GM23338 (cell line): Measurements from ENCODE around the gene BCL2. TPM values are rescaled to one million over a fixed set of nuclear protein-coding genes. Genes with fewer than 3 reads are reported as not detected.

Experiments used
- ATAC-seq: fragments of 200-7000 bp; cut with Tn5 transposase; 3 replicates; pipeline ENCODE4 v1.9.1; 2020
- DNase-seq: peaks from one replicate; pipeline ENCODE4 v3.0.0-alpha.2; 2015; ENCODE audit warnings: low spot score
- H2AFZ ChIP-seq: fragments of 200-600 bp; sonication (generic); 2 replicates; pipeline ENCODE4 v1.8.0; 2016; ENCODE audit warnings: antibody characterized with exemption, mild to moderate bottlenecking, moderate library complexity
- H3F3A ChIP-seq: fragments of 200-600 bp; sonication (generic); replicated peaks from 2 replicates; pipeline ENCODE4 v1.8.0; 2017; ENCODE audit warnings: antibody characterized with exemption, mixed run types, low read depth
- H3K27ac ChIP-seq: fragments of 200-600 bp; sonication (generic); 2 replicates; pipeline ENCODE4 v1.6.1; 2016; ENCODE audit warnings: low read depth
- H3K27me3 ChIP-seq: fragments of 200-600 bp; sonication (generic); 2 replicates; pipeline ENCODE4 v1.8.0; 2016; ENCODE audit warnings: mild to moderate bottlenecking, mixed run types, moderate library complexity; ENCODE audit not compliant: insufficient read depth
- H3K36me3 ChIP-seq: fragments of 200-600 bp; sonication (generic); 2 replicates; pipeline ENCODE4 v1.8.0; 2016; ENCODE audit warnings: mild to moderate bottlenecking; ENCODE audit not compliant: insufficient read depth
- H3K4me1 ChIP-seq: fragments of 200-600 bp; sonication (generic); 2 replicates; pipeline ENCODE4 v1.8.0; 2016; ENCODE audit warnings: mild to moderate bottlenecking, moderate library complexity; ENCODE audit not compliant: insufficient read depth
- H3K4me2 ChIP-seq: fragments of 200-600 bp; sonication (generic); 2 replicates; pipeline ENCODE4 v1.7.1; 2017; ENCODE audit warnings: mixed run types
- H3K4me3 ChIP-seq: fragments of 200-600 bp; sonication (generic); 2 replicates; pipeline ENCODE4 v1.6.1; 2016; ENCODE audit warnings: mixed run types
- H3K79me2 ChIP-seq: fragments of 200-600 bp; sonication (generic); replicated peaks from 2 replicates; pipeline ENCODE4 v1.8.0; 2017; ENCODE audit warnings: mild to moderate bottlenecking; ENCODE audit not compliant: insufficient read depth
- H3K9me2 ChIP-seq: fragments of 200-600 bp; sonication (generic); 2 replicates; pipeline ENCODE4 v1.8.0; 2017; ENCODE audit not compliant: insufficient read depth
- H4K20me1 ChIP-seq: fragments of 200-600 bp; sonication (generic); replicated peaks from 2 replicates; pipeline ENCODE4 v1.8.0; 2017; ENCODE audit warnings: mild to moderate bottlenecking; ENCODE audit not compliant: insufficient read depth
- H3K27ac Mint-ChIP-seq: 2 replicates; pipeline ENCODE4 v1.8.0; 2020; ENCODE audit warnings: inconsistent platforms, mild to moderate bottlenecking, moderate library complexity, mixed read lengths
- H3K27me3 Mint-ChIP-seq: 3 replicates; pipeline ENCODE4 v1.8.0; 2022; ENCODE audit warnings: low read depth, mild to moderate bottlenecking, moderate library complexity, mixed read lengths, inconsistent platforms; ENCODE audit not compliant: insufficient read depth, poor library complexity
- H3K36me3 Mint-ChIP-seq: 3 replicates; pipeline ENCODE4 v1.8.0; 2021; ENCODE audit warnings: low read depth, mild to moderate bottlenecking, inconsistent platforms, moderate library complexity, mixed read lengths
- H3K4me1 Mint-ChIP-seq: 3 replicates; pipeline ENCODE4 v1.8.0; 2020; ENCODE audit warnings: mild to moderate bottlenecking, inconsistent platforms, mixed read lengths
- H3K4me3 Mint-ChIP-seq: 3 replicates; pipeline ENCODE4 v1.8.0; 2021; ENCODE audit warnings: moderate library complexity, mild to moderate bottlenecking, inconsistent platforms, mixed read lengths
- H3K9me3 Mint-ChIP-seq: 3 replicates; pipeline ENCODE4 v1.8.0; 2020; ENCODE audit warnings: moderate library complexity, mild to moderate bottlenecking, inconsistent platforms, mixed read lengths
- CREB1 ChIP-seq: fragments of 250-450 bp; sonication (Bioruptor Pico); IDR thresholded peaks from 2 replicates; pipeline ENCODE4 v1.5.0; 2020; ENCODE audit warnings: low read depth, mild to moderate bottlenecking, moderate library complexity
- EZH2 ChIP-seq: fragments of 200-600 bp; sonication (generic); IDR thresholded peaks from one replicate; pipeline ENCODE4 v1.8.0; 2017; ENCODE audit warnings: antibody characterized with exemption, mild to moderate bottlenecking, low read depth; ENCODE audit not compliant: unreplicated experiment
- EZH2phosphoT487 ChIP-seq: fragments of 200-600 bp; sonication (generic); IDR thresholded peaks from one replicate; pipeline ENCODE4 v1.8.1; 2018; ENCODE audit warnings: antibody characterized with exemption; ENCODE audit not compliant: unreplicated experiment
- JUNB ChIP-seq: IDR thresholded peaks from one replicate; pipeline ENCODE4 v1.6.1; 2016; ENCODE audit warnings: antibody characterized with exemption; ENCODE audit not compliant: unreplicated experiment
- NANOG ChIP-seq: IDR thresholded peaks from 2 replicates; pipeline ENCODE4 v1.6.1; 2016; ENCODE audit warnings: antibody characterized with exemption, borderline replicate concordance
- POLR2AphosphoS5 ChIP-seq: IDR thresholded peaks from 2 replicates; pipeline ENCODE4 v1.6.1; 2016; ENCODE audit warnings: antibody characterized with exemption, low read depth
- STAT1 ChIP-seq: IDR thresholded peaks from one replicate; pipeline ENCODE4 v1.6.1; 2016; ENCODE audit warnings: antibody characterized with exemption; ENCODE audit not compliant: unreplicated experiment
- ZNF114 ChIP-seq: fragments of 250-450 bp; sonication (Bioruptor Pico); IDR thresholded peaks from 2 replicates; pipeline ENCODE4 v1.5.0; 2020; ENCODE audit warnings: mild to moderate bottlenecking, moderate library complexity
- ZNF331 ChIP-seq: fragments of 250-450 bp; sonication (Bioruptor Pico); IDR thresholded peaks from 2 replicates; pipeline ENCODE4 v1.5.0; 2020; ENCODE audit warnings: low read depth, mild to moderate bottlenecking, moderate library complexity
- ZNF462 ChIP-seq: fragments of 250-450 bp; sonication (Bioruptor Pico); IDR thresholded peaks from 2 replicates; pipeline ENCODE4 v1.5.0; 2020; ENCODE audit warnings: mild to moderate bottlenecking, moderate library complexity
- polyA plus RNA-seq: library from polyadenylated mRNA; unstranded; fragments of >200 nt; fragmentation: Nextera tagmentation; extraction: Ambion mirVana; gene quantifications from 2 replicates; pipeline ENCODE4 v1.2.1, GENCODE V29; 2016
- total RNA-seq: library from RNA; depleted of rRNA; stranded (reverse); fragments of >200 nt; shearing (Covaris generic); gene quantifications from 2 replicates; pipeline ENCODE4 v1.2.3, GENCODE V29; 2014
- TF ChIP-seq, protein P1 (sequence below), 2 experiments: fragments of 200-600 bp in 1 of 2; sonication (generic) in 1 of 2; conservative IDR thresholded peaks; 2 replicates each; pipeline versions ENCODE4 v1.5.1 to v1.6.1; 2016 to 2017; ENCODE audit warnings: antibody characterized with exemption in 2 of 2, low read depth in 2 of 2, mild to moderate bottlenecking in 2 of 2, moderate library complexity in 1 of 2
- TF ChIP-seq, protein P2 (sequence below): IDR thresholded peaks from 2 replicates; pipeline ENCODE4 v1.6.1; 2016; ENCODE audit warnings: antibody characterized with exemption
- TF ChIP-seq, protein P3 (sequence below): IDR thresholded peaks from one replicate; pipeline ENCODE4 v1.6.1; 2018; ENCODE audit warnings: antibody characterized with exemption; ENCODE audit not compliant: unreplicated experiment

The BCL2 gene
- total and polyA plus RNA-seq, 2 experiments from 2014 or later = 1.2 to 4.0 TPM

DNA sequence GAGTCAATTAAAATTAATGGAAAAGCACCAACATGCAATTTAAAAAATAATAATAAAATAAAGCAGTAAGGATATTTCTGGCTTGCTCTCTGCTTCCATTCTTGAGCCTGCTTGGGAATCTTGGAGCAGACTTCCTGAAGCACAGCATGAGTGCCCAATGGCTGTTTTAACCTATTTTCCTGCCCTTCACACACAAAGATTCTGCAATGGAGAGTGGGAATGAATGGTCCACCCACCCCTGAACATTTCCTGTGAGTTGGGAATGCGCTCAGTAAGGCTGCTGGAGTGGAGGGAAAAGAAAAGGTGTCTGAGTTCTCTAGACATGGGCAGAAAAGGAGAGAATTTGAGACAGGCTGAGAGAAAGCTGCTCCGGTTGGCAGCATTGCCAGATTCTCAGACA lies 140.6 kb downstream of the BCL2 start:
- peak overlapping the region; percentile 60; the same call in 1 of the 2 replicates for H2AFZ ChIP-seq
- H3K36me3 Mint-ChIP-seq = no peaks in the 10 kb centered on the region
- ATAC-seq = no peak
- DNase-seq = no peak
- H3K79me2 ChIP-seq = no peaks in the 10 kb centered on the region
- no peak overlapping the region for H3K27ac ChIP-seq
- no peak for TF ChIP-seq ZNF462
- TF ChIP-seq JUNB = no peak
- TF ChIP-seq EZH2phosphoT487 = no peak
- TF ChIP-seq, protein P1, sequence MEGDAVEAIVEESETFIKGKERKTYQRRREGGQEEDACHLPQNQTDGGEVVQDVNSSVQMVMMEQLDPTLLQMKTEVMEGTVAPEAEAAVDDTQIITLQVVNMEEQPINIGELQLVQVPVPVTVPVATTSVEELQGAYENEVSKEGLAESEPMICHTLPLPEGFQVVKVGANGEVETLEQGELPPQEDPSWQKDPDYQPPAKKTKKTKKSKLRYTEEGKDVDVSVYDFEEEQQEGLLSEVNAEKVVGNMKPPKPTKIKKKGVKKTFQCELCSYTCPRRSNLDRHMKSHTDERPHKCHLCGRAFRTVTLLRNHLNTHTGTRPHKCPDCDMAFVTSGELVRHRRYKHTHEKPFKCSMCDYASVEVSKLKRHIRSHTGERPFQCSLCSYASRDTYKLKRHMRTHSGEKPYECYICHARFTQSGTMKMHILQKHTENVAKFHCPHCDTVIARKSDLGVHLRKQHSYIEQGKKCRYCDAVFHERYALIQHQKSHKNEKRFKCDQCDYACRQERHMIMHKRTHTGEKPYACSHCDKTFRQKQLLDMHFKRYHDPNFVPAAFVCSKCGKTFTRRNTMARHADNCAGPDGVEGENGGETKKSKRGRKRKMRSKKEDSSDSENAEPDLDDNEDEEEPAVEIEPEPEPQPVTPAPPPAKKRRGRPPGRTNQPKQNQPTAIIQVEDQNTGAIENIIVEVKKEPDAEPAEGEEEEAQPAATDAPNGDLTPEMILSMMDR (conservative IDR thresholded peaks at IDR 0.05; ENCODE audit: low read depth in 2 of 2) = no peak
- TF ChIP-seq, protein P2, sequence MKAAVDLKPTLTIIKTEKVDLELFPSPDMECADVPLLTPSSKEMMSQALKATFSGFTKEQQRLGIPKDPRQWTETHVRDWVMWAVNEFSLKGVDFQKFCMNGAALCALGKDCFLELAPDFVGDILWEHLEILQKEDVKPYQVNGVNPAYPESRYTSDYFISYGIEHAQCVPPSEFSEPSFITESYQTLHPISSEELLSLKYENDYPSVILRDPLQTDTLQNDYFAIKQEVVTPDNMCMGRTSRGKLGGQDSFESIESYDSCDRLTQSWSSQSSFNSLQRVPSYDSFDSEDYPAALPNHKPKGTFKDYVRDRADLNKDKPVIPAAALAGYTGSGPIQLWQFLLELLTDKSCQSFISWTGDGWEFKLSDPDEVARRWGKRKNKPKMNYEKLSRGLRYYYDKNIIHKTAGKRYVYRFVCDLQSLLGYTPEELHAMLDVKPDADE = no peak
- TF ChIP-seq, protein P3, sequence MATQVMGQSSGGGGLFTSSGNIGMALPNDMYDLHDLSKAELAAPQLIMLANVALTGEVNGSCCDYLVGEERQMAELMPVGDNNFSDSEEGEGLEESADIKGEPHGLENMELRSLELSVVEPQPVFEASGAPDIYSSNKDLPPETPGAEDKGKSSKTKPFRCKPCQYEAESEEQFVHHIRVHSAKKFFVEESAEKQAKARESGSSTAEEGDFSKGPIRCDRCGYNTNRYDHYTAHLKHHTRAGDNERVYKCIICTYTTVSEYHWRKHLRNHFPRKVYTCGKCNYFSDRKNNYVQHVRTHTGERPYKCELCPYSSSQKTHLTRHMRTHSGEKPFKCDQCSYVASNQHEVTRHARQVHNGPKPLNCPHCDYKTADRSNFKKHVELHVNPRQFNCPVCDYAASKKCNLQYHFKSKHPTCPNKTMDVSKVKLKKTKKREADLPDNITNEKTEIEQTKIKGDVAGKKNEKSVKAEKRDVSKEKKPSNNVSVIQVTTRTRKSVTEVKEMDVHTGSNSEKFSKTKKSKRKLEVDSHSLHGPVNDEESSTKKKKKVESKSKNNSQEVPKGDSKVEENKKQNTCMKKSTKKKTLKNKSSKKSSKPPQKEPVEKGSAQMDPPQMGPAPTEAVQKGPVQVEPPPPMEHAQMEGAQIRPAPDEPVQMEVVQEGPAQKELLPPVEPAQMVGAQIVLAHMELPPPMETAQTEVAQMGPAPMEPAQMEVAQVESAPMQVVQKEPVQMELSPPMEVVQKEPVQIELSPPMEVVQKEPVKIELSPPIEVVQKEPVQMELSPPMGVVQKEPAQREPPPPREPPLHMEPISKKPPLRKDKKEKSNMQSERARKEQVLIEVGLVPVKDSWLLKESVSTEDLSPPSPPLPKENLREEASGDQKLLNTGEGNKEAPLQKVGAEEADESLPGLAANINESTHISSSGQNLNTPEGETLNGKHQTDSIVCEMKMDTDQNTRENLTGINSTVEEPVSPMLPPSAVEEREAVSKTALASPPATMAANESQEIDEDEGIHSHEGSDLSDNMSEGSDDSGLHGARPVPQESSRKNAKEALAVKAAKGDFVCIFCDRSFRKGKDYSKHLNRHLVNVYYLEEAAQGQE = no peak
- no peak for TF ChIP-seq ZNF114 (CRISPR knock-in tag)
- no peak for TF ChIP-seq CREB1
- no peak for TF ChIP-seq NANOG
- no peak for TF ChIP-seq ZNF331 (CRISPR knock-in tag)
- no peak for TF ChIP-seq STAT1
- no peak for TF ChIP-seq POLR2AphosphoS5
- no peak for TF ChIP-seq EZH2
- no peak overlapping the region for H3K4me3 Mint-ChIP-seq
- H3F3A ChIP-seq = no peaks in the 10 kb centered on the region
- H3K9me3 Mint-ChIP-seq = no peaks in the 10 kb centered on the region
- peaks cover 12% of the 10 kb centered on the region; the same call in 1 of the 2 replicates for H3K4me1 ChIP-seq
- no peak overlapping the region for H3K4me3 ChIP-seq
- H3K4me2 ChIP-seq = no peak overlapping the region
- peaks cover 4% of the 10 kb centered on the region for H3K27me3 Mint-ChIP-seq
- H3K27me3 ChIP-seq = no peaks in the 10 kb centered on the region
- no peaks in the 10 kb centered on the region for H3K9me2 ChIP-seq
- H3K27ac Mint-ChIP-seq = peak overlapping the region; percentile 85
- H3K4me1 Mint-ChIP-seq = peaks cover 26% of the 10 kb centered on the region
- no peaks in the 10 kb centered on the region for H3K36me3 ChIP-seq
- no peaks in the 10 kb centered on the region for H4K20me1 ChIP-seq
